NCI-H345 treated with DMSO at 0.1 percent for 48 hours (cell line): ENCODE measurements around the gene TMTC2.

Experiments used
- DNase-seq: peaks from one replicate; lab custom pipeline; 2025; ENCODE audit not compliant: unreplicated experiment; lab: John Stamatoyannopoulos, UW

TMTC2 gene

GRCh38 chr12:83121897-83122622, 435.4 kb downstream of the TMTC2 start:
- DNase-seq = no peak

- DNase-seq = no peak
Measured at GRCh38 chr12:83122623-83122934, 435.9 kb downstream of the TMTC2 start.

- DNase-seq = no peak
Measured at GRCh38 chr12:83123039-83123438, 436.3 kb downstream of the TMTC2 start.

GRCh38 chr12:83128540-83128939, 441.8 kb downstream of the TMTC2 start:
- no peak for DNase-seq

GRCh38 chr12:83130178-83130577, 443.5 kb downstream of the TMTC2 start:
- no peak for DNase-seq

GRCh38 chr12:83132360-83132759, 445.7 kb downstream of the TMTC2 start:
- no peak for DNase-seq

GRCh38 chr12:83136411-83136810, 449.7 kb downstream of the TMTC2 start:
- no peak for DNase-seq

GRCh38 chr12:83140135-83140534, 453.4 kb downstream of the TMTC2 start:
- DNase-seq = no peak

- DNase-seq = no peak
Measured at GRCh38 chr12:83141460-83141994, 454.8 kb downstream of the TMTC2 start.

- no peak for DNase-seq
Measured at GRCh38 chr12:83142914-83143313, 456.2 kb downstream of the TMTC2 start.

GRCh38 chr12:83143950-83144349, 457.2 kb downstream of the TMTC2 start:
- no peak for DNase-seq

GRCh38 chr12:83145325-83145840, 458.7 kb downstream of the TMTC2 start:
- DNase-seq = no peak

- no peak for DNase-seq
Measured at GRCh38 chr12:83147341-83147740, 460.6 kb downstream of the TMTC2 start.

GRCh38 chr12:83149987-83150386, 463.3 kb downstream of the TMTC2 start:
- no peak for DNase-seq

- no peak for DNase-seq
Measured at GRCh38 chr12:83150465-83151189, 463.9 kb downstream of the TMTC2 start.

GRCh38 chr12:83153177-83153576, 466.5 kb downstream of the TMTC2 start:
- no peak for DNase-seq

GRCh38 chr12:83156815-83157214, 470.1 kb downstream of the TMTC2 start:
- DNase-seq = no peak

- no peak for DNase-seq
Measured at GRCh38 chr12:83157604-83158003, 470.9 kb downstream of the TMTC2 start.

- DNase-seq = no peak
Measured at GRCh38 chr12:83158613-83159207, 472.0 kb downstream of the TMTC2 start.

GRCh38 chr12:83161456-83161855, 474.8 kb downstream of the TMTC2 start:
- DNase-seq = no peak

GRCh38 chr12:83168751-83169150, 482.0 kb downstream of the TMTC2 start:
- no peak for DNase-seq

GRCh38 chr12:83172441-83172840, 485.7 kb downstream of the TMTC2 start:
- DNase-seq = no peak
